T47D (cell line): ENCODE measurements around the gene MRTFA.
A peak's percentile ranks its signal among the peaks of the same experiment; 100 is the strongest.
"Not testable (repeated sequence)": the region's sequence is repeated elsewhere in the genome, so short reads cannot be mapped to it uniquely, and the experiment has no call there.

Experiments used
- DNase-seq, 2 experiments: peaks; one replicate each; pipeline versions ENCODE4 v3.0.0 to v3.0.0-alpha.2; 2011 to 2012; ENCODE audit warnings: low read depth in 1 of 2, low spot score in 1 of 2
- JUND ChIP-seq: IDR thresholded peaks from 2 replicates; pipeline ENCODE4 v1.6.1; 2012; ENCODE audit warnings: low read depth
- in situ Hi-C: cut with HindIII; loops from 2 replicates; pipeline ENCODE4 v1.10.0; 2016; ENCODE audit warnings: low sequenced_read_pairs, low pct_unique_long_range_greater_than_20kb

MRTFA gene

DNA sequence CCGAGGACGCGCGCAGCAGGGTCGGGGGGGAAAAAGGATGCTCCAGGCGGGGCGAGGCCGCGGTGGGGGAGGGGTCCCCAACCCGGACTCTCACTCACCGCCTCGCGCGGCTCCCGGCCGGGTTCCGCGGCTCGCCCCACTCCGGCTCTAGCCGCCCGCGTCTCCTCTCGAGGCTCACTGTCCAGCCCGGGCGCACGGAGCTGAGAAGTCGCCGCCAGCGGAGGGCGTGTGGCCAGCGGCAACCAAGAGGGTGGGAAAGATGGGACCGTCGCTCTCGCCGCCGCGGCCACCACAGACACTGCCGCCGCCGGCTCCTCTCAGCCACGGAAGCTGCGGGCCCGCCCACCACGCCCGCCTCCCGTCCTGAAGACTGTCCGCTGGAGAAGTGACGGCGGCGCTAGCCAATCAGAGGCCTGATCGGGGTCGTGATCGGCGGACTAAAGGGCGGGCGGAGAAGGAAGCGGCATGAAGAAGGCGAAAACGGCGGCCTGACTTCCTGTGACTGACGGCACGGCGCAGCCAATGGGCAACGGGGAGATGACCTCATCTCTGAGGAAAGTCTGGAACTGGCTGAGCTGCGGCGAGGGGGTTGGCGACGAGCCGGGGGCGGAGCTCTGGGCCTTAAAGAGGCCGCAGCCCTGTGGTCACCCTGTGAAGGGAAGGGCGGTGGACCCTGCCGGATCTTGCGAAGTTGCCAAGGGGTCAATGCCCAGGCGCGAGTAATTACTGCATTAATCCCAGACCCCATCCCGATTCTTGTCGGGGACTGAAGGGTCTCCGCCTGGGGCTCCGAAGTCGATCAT lies at the start of gene MRTFA:
Gene MRTFA (minus strand): TSS at position 340 of the 803 bp plus-strand sequence.
- in situ Hi-C loops = no loop called here
- TF ChIP-seq JUND = no peak
- DNase-seq = peak; percentile 56 to 99

DNA sequence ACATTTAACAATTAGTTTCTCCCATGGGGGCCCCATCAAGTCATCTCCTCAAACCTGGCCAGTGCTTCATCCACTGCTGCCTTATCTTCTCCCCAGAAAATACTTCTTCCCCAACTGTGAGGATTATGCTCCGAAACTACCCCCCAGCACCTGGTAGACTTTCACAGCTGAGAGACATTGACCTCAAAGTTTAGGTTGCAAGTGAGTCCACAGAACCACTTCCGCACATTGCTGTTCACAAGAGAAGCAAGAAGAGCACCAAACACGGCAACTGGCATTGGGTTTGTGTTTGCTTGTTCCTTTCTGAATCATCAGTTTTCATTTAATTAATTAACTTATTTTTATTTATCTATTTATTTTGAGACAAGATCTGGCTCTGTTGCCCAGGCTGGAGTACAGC lies 48.9 kb upstream of the MRTFA start:
- in situ Hi-C loops = no loop called here
- DNase-seq = no peak
- TF ChIP-seq JUND = no peak

DNA sequence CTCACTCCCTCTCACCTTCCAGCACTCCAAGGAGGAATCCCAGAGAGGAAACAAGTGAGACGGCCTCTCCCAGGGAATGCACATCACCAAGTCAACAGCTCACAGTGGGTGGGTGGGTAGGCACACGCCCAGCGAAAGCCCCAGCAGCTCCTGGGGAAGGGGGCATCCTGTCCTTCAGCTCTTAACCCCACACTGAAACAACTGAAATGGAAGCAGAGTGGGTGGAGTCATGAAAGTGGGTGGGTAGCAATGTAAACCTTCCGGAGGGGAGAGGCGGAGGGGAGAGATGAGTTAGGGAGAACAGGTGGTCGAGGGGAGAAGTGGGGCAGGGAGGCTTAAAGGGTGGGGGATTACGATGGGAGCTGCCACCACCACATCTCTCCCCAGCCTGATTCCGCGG lies 48.2 kb upstream of the MRTFA start:
- DNase-seq = no peak
- no peak for TF ChIP-seq JUND
- in situ Hi-C loops = no loop called here

DNA sequence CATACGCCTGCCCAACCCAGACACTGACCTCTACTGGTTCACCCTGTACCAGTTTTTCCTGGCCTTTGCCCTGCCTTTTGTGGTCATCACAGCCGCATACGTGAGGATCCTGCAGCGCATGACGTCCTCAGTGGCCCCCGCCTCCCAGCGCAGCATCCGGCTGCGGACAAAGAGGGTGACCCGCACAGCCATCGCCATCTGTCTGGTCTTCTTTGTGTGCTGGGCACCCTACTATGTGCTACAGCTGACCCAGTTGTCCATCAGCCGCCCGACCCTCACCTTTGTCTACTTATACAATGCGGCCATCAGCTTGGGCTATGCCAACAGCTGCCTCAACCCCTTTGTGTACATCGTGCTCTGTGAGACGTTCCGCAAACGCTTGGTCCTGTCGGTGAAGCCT lies 44.9 kb upstream of the MRTFA start:
- no peak for TF ChIP-seq JUND
- no peak for DNase-seq
- in situ Hi-C loops = no loop called here

DNA sequence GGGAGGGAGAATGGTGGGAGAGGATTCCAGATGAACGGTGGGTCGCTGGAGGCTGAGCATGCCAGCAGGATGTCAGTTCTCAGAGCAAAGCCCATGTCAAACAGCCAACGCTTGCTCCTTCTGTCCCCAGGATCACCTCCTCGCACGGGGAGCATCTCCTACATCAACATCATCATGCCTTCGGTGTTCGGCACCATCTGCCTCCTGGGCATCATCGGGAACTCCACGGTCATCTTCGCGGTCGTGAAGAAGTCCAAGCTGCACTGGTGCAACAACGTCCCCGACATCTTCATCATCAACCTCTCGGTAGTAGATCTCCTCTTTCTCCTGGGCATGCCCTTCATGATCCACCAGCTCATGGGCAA lies 44.3 kb upstream of the MRTFA start:
- DNase-seq = no peak
- in situ Hi-C loops = no loop called here
- TF ChIP-seq JUND = no peak

DNA sequence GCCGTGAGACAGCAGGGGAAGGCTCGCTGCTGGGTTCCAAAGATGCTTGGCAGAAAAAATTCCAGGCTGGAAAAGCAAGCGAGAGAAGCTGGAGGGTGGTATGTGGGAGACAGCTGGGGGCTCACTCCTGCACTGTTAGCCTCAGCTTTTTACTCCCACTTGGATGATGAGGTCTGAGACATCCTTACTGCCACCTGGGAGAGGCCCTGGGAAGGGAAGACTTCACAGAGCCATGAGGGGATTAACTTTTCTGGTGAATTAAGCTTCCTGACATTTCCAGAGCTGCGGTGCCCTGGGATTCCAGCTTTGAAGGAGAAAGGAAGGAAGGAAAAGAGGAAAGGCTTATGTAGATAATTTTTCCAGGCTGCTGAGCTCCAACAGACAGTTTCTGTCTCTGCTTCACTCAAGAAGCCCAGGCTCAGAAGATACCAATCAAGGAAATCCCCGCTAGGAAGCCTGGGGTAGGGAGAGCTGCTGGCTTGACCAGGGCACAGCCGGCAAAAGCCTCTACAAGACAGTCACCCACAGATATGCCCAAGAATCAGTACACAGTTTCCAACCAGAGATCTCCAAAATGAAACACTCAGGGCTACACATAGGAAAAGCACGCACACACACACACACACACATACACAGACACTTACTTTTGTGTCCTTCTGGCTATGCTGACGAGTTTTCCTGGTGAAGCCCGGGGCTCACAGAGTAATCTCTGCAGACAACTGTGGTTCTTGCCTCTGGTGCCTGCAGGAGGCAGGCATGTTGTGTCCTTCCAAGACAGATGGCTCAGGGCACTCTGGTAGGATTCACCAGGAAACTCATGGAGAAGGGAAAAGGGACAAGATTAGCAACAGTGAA lies 43.7 kb upstream of the MRTFA start:
- DNase-seq = peak; percentile 7 to 60
- in situ Hi-C loops = no loop called here

DNA sequence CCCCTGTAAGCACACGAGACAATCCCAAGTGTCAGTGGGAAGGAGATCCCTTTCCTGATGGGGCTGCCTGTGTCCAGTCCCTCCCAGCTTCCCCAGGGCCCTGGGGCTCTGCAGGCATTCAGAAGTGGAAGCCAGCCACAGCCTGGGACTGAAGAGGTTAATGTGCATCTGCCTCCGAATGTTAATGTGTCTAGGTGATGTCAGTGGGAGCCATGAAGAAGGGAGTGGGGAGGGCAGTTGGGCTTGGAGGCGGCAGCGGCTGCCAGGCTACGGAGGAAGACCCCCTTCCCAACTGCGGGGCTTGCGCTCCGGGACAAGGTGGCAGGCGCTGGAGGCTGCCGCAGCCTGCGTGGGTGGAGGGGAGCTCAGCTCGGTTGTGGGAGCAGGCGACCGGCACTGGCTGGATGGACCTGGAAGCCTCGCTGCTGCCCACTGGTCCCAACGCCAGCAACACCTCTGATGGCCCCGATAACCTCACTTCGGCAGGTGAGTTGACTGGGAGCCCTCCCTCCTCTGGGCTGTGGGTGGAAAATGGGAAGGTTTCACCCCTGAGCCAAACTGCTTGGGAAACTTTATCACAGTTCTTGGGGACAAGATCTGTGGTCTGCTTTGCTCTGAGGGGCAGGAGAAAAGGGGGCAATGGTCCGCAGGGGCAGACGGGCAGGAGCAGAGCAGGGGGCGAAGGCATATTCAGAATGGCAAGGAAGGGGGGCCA lies 42.9 kb upstream of the MRTFA start, which contains the start of gene MCHR1:
Gene MCHR1 (plus strand): TSS at position 236 of the 715 bp plus-strand sequence. CDS start 169 bp downstream, at position 405.
- in situ Hi-C loops = no loop called here
- peak in 1 of 2 experiments; percentile 12 for DNase-seq
- TF ChIP-seq JUND = no peak

More for the DNA sequence above, 43.7 kb upstream of the MRTFA start:
- no peak for TF ChIP-seq JUND

DNA sequence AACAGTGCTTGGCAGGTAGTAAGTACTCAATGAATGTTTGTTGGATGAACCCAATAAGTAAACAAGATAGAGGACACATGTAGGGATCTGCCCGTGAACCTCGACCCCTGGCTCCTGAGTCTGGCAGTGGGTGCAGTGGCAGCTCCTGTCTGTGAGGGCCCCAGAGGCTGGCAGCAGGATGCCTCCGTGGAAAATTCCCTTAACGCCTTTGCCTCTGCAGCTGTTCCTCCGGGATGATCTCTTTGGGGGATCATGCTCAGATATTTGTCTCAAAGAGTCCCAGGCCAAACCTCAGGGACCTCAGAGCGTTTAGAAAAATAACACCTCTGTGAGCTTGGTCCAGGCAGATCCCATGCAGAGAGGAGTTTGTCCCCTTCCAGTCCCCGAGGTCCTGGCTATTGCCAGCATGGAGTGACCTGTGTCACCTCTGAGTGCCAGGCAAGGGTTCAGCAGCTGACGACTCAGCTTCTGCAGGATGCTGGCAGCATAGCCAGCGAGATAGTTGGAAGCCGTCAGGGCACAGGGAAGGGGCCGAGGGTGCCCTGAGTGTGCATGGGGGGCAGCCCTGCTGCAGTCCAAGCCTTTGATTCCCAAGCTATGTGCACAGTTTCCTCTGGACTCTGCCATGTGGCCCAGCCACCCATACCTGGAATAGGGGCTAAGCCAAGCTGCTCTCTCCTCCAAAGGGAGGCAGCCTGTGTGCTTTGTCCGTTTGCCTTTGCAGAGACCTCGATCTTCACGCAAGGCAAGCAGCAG lies 42.2 kb upstream of the MRTFA start:
- DNase-seq = no peak
- no peak for TF ChIP-seq JUND
- in situ Hi-C loops = no loop called here

DNA sequence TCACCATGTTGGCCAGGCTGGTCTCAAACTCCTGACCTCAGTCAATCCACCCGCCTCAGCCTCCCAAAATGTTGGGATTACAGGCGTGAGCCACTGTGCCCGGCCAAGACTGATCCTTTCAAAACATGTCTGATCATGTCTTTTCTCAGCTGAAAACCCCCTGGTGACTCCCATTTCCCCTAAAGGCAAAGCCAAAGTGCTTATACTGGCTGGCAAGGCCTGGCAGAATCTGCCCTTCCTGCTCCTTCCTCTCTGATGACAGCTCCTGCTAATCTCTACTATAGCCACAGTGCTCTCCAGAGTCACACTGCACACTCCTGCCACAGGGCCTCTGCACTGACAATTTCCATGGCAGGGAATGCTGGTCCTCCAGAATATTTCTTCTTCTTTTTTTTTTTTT lies 40.1 kb upstream of the MRTFA start:
- no peak for TF ChIP-seq JUND
- in situ Hi-C loops = no loop called here
- DNase-seq = no peak

DNA sequence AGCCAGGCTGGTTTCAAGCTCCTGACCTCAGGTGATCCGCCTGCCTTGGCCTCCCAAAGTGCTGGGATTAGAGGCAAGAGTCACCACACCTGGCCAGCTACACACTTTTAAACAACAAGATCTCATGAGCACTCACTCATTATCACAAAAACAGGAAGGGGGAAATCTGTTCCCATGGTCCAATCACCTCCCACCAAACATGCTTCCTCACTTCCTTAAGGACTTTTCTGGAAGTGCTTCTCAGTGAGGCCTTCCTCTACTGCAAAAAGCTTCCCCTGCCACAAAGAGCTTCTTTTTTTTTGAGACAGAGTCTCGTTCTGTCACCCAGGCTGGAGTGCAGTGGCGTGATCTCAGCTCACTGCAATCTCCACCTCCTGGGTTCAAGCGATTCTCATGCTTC lies 39.6 kb upstream of the MRTFA start:
- in situ Hi-C loops, DNase-seq: not testable (repeated sequence)

DNA sequence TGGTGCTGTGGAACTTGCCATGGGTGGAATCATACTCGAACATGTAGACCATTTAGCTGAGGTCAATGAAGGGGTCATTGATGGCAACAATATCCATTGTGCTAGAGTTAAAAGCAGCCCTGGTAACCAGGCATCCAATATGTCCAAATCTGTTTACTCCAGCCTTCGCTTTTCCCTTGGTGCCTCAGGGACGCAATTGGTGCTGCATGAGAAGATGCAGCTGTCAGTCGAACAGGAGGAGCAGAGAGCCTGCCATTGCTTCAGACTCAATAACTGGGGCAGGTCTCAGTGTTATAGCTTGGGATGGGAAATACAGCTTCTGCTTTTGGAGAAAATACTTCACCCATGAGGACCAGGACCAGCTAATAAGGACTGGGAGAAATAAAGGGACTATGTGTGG lies 37.8 kb upstream of the MRTFA start:
- in situ Hi-C loops = no loop called here
- no peak for TF ChIP-seq JUND
- DNase-seq = no peak

DNA sequence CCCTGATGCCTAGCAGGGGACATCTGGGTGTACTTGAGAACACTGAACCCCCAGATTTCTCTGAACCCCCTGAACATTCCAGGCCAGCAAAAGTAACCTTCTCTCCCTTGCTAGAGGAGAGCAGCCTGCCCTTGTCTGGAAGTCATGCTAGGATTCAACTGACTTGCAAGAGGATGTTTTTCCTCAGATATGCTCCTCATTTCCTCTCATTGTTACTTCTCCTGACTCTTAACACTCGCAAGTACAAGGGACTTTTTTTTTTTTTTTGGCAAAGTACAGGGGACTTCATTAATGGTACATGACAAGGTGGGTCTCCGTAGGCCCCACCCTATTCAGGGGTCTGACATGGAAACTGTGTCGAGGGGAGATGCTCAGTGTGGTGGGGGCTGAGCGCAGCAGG lies 36.5 kb upstream of the MRTFA start:
- TF ChIP-seq JUND = no peak
- in situ Hi-C loops = no loop called here
- no peak for DNase-seq
